ENCODE measurements around the gene ICE1. TPM values are rescaled to one million over a fixed set of nuclear protein-coding genes. Genes with fewer than 3 reads are reported as not detected.

ICE1 gene
- total and polyA plus RNA-seq, 9 of the 15 experiments (the other 6 are each of a cell fraction or from before 2014, with no cell fraction given): 4.9 to 47.4 (median 28.2) TPM

GRCh38 chr5:5523066-5523505 is 100.6 kb downstream of the ICE1 start (continued):
- TF ChIP-seq ZHX1 (conservative IDR thresholded peaks at IDR 0.05; ENCODE audit: low read length): peak; percentile 83
- TF ChIP-seq FOXA1 (IDR thresholded peaks at IDR 0.05; ENCODE audit: borderline replicate concordance): no peak
- TF ChIP-seq PATZ1 (CRISPR knock-in tag; IDR thresholded peaks at IDR 0.05; ENCODE audit: borderline replicate concordance): peak; percentile 98
- TF ChIP-seq NFRKB (IDR thresholded peaks at IDR 0.05; ENCODE audit: low read depth): no peak
- peak; percentile 98 for TF ChIP-seq PTRF (tag; IDR thresholded peaks at IDR 0.05)
- no peak for TF ChIP-seq UBTF (IDR thresholded peaks at IDR 0.05; ENCODE audit: borderline replicate concordance in 1 of 2, low read depth in 2 of 2, low read length in 2 of 2)
- TF ChIP-seq ZBTB12 (CRISPR knock-in tag; IDR thresholded peaks at IDR 0.05): peak; percentile 83
- TF ChIP-seq ZNF583 (CRISPR knock-in tag; IDR thresholded peaks at IDR 0.05): peak; percentile 99
- TF ChIP-seq GABPA (tag; conservative IDR thresholded peaks at IDR 0.05; ENCODE audit: low read depth): peak; percentile 76
- peak; percentile 86; the same call in 1 of the 2 replicates for TF ChIP-seq ZNF174 (CRISPR knock-in tag; IDR thresholded peaks at IDR 0.05)
- peak; percentile 88; the same call in 1 of the 2 replicates for TF ChIP-seq ZNF280B (CRISPR knock-in tag; IDR thresholded peaks at IDR 0.05)
- no peak for TF ChIP-seq MYC (IDR thresholded peaks at IDR 0.05; ENCODE audit: low read depth, low read length)
- peak; percentile 87; the same call in 1 of the 2 replicates for TF ChIP-seq MYC (CRISPR knock-in tag; IDR thresholded peaks at IDR 0.05; ENCODE audit: borderline replicate concordance, low read depth)
- TF ChIP-seq RB1 (IDR thresholded peaks at IDR 0.05; ENCODE audit: low read depth): no peak
- peak; percentile 98 for TF ChIP-seq DMBX1 (CRISPR knock-in tag; IDR thresholded peaks at IDR 0.05; ENCODE audit: borderline replicate concordance)
- TF ChIP-seq VEZF1 (CRISPR knock-in tag; IDR thresholded peaks at IDR 0.05): peak; percentile 89
- no peak for TF ChIP-seq TGIF2 (CRISPR knock-in tag; IDR thresholded peaks at IDR 0.05)

All from K562 (cell line).